ENCODE measurements around the gene KRT85. TPM values are rescaled to one million over a fixed set of nuclear protein-coding genes. Genes with fewer than 3 reads are reported as not detected.

The KRT85 gene
- total and polyA plus RNA-seq, 5 donors from 2014 or later, result not detected

- H3K4me3 ChIP-seq (ENCODE audit: low read depth, low read length), result no peak overlapping the region
- H3K36me3 ChIP-seq (ENCODE audit: control insufficient read depth, insufficient read depth, low read length), result no peaks in the 10 kb centered on the region
- peaks cover 0 to 7% of the 10 kb centered on the region in 2 experiments for H3K9me3 ChIP-seq (ENCODE audit: control insufficient read depth in 2 of 2, low read length in 2 of 2)
- no peaks in the 10 kb centered on the region for H3K27me3 ChIP-seq (ENCODE audit: control insufficient read depth, insufficient read depth, low read length)
- DNase-seq, result no peak
- Mint-ChIP-seq H3K36me3 (no peaks in the 10 kb centered on the region), H3K27me3 (peaks cover 14% of the 10 kb centered on the region), H3K4me1 (no peaks in the 10 kb centered on the region), H3K27ac (peak overlapping the region in 1 of 3 donors; percentile 68), H3K9me3 (peaks cover 0 to 2% (median 0%) of the 10 kb centered on the region in 7 donors), H3K4me3 (no peak overlapping the region)
- no peaks in the 10 kb centered on the region for H3K4me1 ChIP-seq (ENCODE audit: control insufficient read depth, insufficient read depth, low read length, poor library complexity, severe bottlenecking)
- H3K27ac ChIP-seq (ENCODE audit: insufficient read depth, low read length, poor library complexity, severe bottlenecking), result no peak overlapping the region
- no peak for ATAC-seq (ENCODE audit: low read depth in 2 of 2)
Measured at GRCh38 chr12:52370926-52371608, 3.8 kb upstream of the KRT85 start.

- Histone ChIP-seq H3K9me3 (ENCODE audit: control insufficient read depth in 2 of 2, low read length in 2 of 2) (peaks cover 0 to 7% of the 10 kb centered on the region in 2 experiments), H3K4me1 (ENCODE audit: control insufficient read depth, insufficient read depth, low read length, poor library complexity, severe bottlenecking) (no peaks in the 10 kb centered on the region), H3K27me3 (ENCODE audit: control insufficient read depth, insufficient read depth, low read length) (no peaks in the 10 kb centered on the region), H3K36me3 (ENCODE audit: control insufficient read depth, insufficient read depth, low read length) (no peaks in the 10 kb centered on the region), H3K27ac (ENCODE audit: insufficient read depth, low read length, poor library complexity, severe bottlenecking) (no peak overlapping the region), H3K4me3 (ENCODE audit: low read depth, low read length) (no peak overlapping the region)
- Mint-ChIP-seq H3K27me3 (peaks cover 14% of the 10 kb centered on the region), H3K4me1 (no peaks in the 10 kb centered on the region), H3K27ac (no peak overlapping the region), H3K36me3 (no peaks in the 10 kb centered on the region), H3K9me3 (peaks cover 0 to 2% (median 0%) of the 10 kb centered on the region in 7 donors), H3K4me3 (no peak overlapping the region)
- ATAC-seq (ENCODE audit: low read depth in 2 of 2) (no peak), DNase-seq (no peak)
Measured at GRCh38 chr12:52369809-52370208, 2.5 kb upstream of the KRT85 start.

GRCh38 chr12:52369211-52369610 lies 1.9 kb upstream of the KRT85 start:
- no peaks in the 10 kb centered on the region for H3K4me1 Mint-ChIP-seq
- Histone ChIP-seq H3K27ac (ENCODE audit: insufficient read depth, low read length, poor library complexity, severe bottlenecking) (no peak overlapping the region), H3K36me3 (ENCODE audit: control insufficient read depth, insufficient read depth, low read length) (no peaks in the 10 kb centered on the region), H3K4me1 (ENCODE audit: control insufficient read depth, insufficient read depth, low read length, poor library complexity, severe bottlenecking) (no peaks in the 10 kb centered on the region), H3K27me3 (ENCODE audit: control insufficient read depth, insufficient read depth, low read length) (no peaks in the 10 kb centered on the region), H3K4me3 (ENCODE audit: low read depth, low read length) (no peak overlapping the region), H3K9me3 (ENCODE audit: control insufficient read depth in 2 of 2, low read length in 2 of 2) (peaks cover 0 to 6% of the 10 kb centered on the region in 2 experiments)
- no peak for ATAC-seq (ENCODE audit: low read depth in 2 of 2)
- no peak overlapping the region for H3K4me3 Mint-ChIP-seq
- H3K27ac Mint-ChIP-seq, result no peak overlapping the region
- peaks cover 14% of the 10 kb centered on the region for H3K27me3 Mint-ChIP-seq
- no peaks in the 10 kb centered on the region for H3K36me3 Mint-ChIP-seq
- H3K9me3 Mint-ChIP-seq, result peaks cover 0 to 2% (median 0%) of the 10 kb centered on the region in 7 donors
- DNase-seq, result no peak

- no peaks in the 10 kb centered on the region for H3K36me3 Mint-ChIP-seq
- no peak for DNase-seq
- Histone ChIP-seq H3K36me3 (ENCODE audit: control insufficient read depth, insufficient read depth, low read length) (no peaks in the 10 kb centered on the region), H3K4me3 (ENCODE audit: low read depth, low read length) (no peak overlapping the region), H3K9me3 (ENCODE audit: control insufficient read depth in 2 of 2, low read length in 2 of 2) (no peaks in the 10 kb centered on the region), H3K27ac (ENCODE audit: insufficient read depth, low read length, poor library complexity, severe bottlenecking) (no peak overlapping the region), H3K27me3 (ENCODE audit: control insufficient read depth, insufficient read depth, low read length) (no peaks in the 10 kb centered on the region), H3K4me1 (ENCODE audit: control insufficient read depth, insufficient read depth, low read length, poor library complexity, severe bottlenecking) (no peaks in the 10 kb centered on the region)
- peaks cover 0 to 2% (median 0%) of the 10 kb centered on the region in 7 donors for H3K9me3 Mint-ChIP-seq
- no peak overlapping the region for H3K4me3 Mint-ChIP-seq
- no peak for ATAC-seq (ENCODE audit: low read depth in 2 of 2)
- H3K27ac Mint-ChIP-seq, result no peak overlapping the region
- no peaks in the 10 kb centered on the region for H3K4me1 Mint-ChIP-seq
- H3K27me3 Mint-ChIP-seq, result peaks cover 14% of the 10 kb centered on the region
Measured at GRCh38 chr12:52368508-52368907, 1.2 kb upstream of the KRT85 start.

- H3K27me3 Mint-ChIP-seq, result peaks cover 14% of the 10 kb centered on the region
- no peak for DNase-seq
- no peaks in the 10 kb centered on the region for H3K36me3 Mint-ChIP-seq
- Histone ChIP-seq H3K4me1 (ENCODE audit: control insufficient read depth, insufficient read depth, low read length, poor library complexity, severe bottlenecking) (no peaks in the 10 kb centered on the region), H3K27ac (ENCODE audit: insufficient read depth, low read length, poor library complexity, severe bottlenecking) (no peak overlapping the region), H3K27me3 (ENCODE audit: control insufficient read depth, insufficient read depth, low read length) (no peaks in the 10 kb centered on the region), H3K4me3 (ENCODE audit: low read depth, low read length) (no peak overlapping the region), H3K9me3 (ENCODE audit: control insufficient read depth in 2 of 2, low read length in 2 of 2) (no peaks in the 10 kb centered on the region), H3K36me3 (ENCODE audit: control insufficient read depth, insufficient read depth, low read length) (no peaks in the 10 kb centered on the region)
- H3K4me1 Mint-ChIP-seq, result no peaks in the 10 kb centered on the region
- no peak for ATAC-seq (ENCODE audit: low read depth in 2 of 2)
- peaks cover 0 to 2% (median 0%) of the 10 kb centered on the region in 7 donors for H3K9me3 Mint-ChIP-seq
- H3K4me3 Mint-ChIP-seq, result no peak overlapping the region
- no peak overlapping the region for H3K27ac Mint-ChIP-seq
Measured at GRCh38 chr12:52367876-52368275, 595 bp upstream of the KRT85 start.

GRCh38 chr12:52364901-52365489 lies 2.3 kb downstream of the KRT85 start:
- H3K4me1 Mint-ChIP-seq, result peaks cover 0 to 5% (median 0%) of the 10 kb centered on the region in 4 donors
- ATAC-seq (ENCODE audit: low read depth in 2 of 2) (no peak), DNase-seq (no peak)
- no peaks in the 10 kb centered on the region for H3K36me3 ChIP-seq (ENCODE audit: control insufficient read depth, insufficient read depth, low read length)
- H3K9me3 ChIP-seq (ENCODE audit: control insufficient read depth in 2 of 2, low read length in 2 of 2), result no peaks in the 10 kb centered on the region
- peaks cover 10% of the 10 kb centered on the region for H3K27me3 Mint-ChIP-seq
- H3K36me3 Mint-ChIP-seq, result no peaks in the 10 kb centered on the region
- no peak overlapping the region for H3K4me3 ChIP-seq (ENCODE audit: low read depth, low read length)
- H3K9me3 Mint-ChIP-seq, result peaks cover 0 to 2% (median 0%) of the 10 kb centered on the region in 7 donors
- H3K27ac Mint-ChIP-seq, result no peak overlapping the region
- H3K4me1 ChIP-seq (ENCODE audit: control insufficient read depth, insufficient read depth, low read length, poor library complexity, severe bottlenecking), result no peaks in the 10 kb centered on the region
- H3K4me3 Mint-ChIP-seq, result no peak overlapping the region
- no peak overlapping the region for H3K27ac ChIP-seq (ENCODE audit: insufficient read depth, low read length, poor library complexity, severe bottlenecking)
- no peaks in the 10 kb centered on the region for H3K27me3 ChIP-seq (ENCODE audit: control insufficient read depth, insufficient read depth, low read length)

- peaks cover 0 to 6% (median 4%) of the 10 kb centered on the region in 4 donors for H3K4me1 Mint-ChIP-seq
- H3K27me3 Mint-ChIP-seq, result peaks cover 10% of the 10 kb centered on the region
- peaks cover 0 to 2% (median 0%) of the 10 kb centered on the region in 7 donors for H3K9me3 Mint-ChIP-seq
- Histone ChIP-seq H3K36me3 (ENCODE audit: control insufficient read depth, insufficient read depth, low read length) (no peaks in the 10 kb centered on the region), H3K4me3 (ENCODE audit: low read depth, low read length) (no peak overlapping the region), H3K27me3 (ENCODE audit: control insufficient read depth, insufficient read depth, low read length) (no peaks in the 10 kb centered on the region), H3K9me3 (ENCODE audit: control insufficient read depth in 2 of 2, low read length in 2 of 2) (no peaks in the 10 kb centered on the region), H3K4me1 (ENCODE audit: control insufficient read depth, insufficient read depth, low read length, poor library complexity, severe bottlenecking) (peaks cover 8% of the 10 kb centered on the region), H3K27ac (ENCODE audit: insufficient read depth, low read length, poor library complexity, severe bottlenecking) (no peak overlapping the region)
- H3K36me3 Mint-ChIP-seq, result no peaks in the 10 kb centered on the region
- no peak overlapping the region for H3K27ac Mint-ChIP-seq
- ATAC-seq (ENCODE audit: low read depth in 2 of 2) (no peak), DNase-seq (no peak)
- H3K4me3 Mint-ChIP-seq, result no peak overlapping the region
Measured at GRCh38 chr12:52364061-52364460, 3.2 kb downstream of the KRT85 start.
